Umbilical cord (tissue), 2 donors: Measurements from ENCODE around the gene GRK6. TPM values are rescaled to one million over a fixed set of nuclear protein-coding genes. Genes with fewer than 3 reads are reported as not detected.

ENCODE experiments used
- DNase-seq: peaks from one replicate; pipeline ENCODE4 v3.0.0-alpha.2; 2015; ENCODE audit warnings: low spot score
- total RNA-seq: library from RNA; depleted of rRNA; stranded (reverse); fragments of >200 nt; gene quantifications from one replicate; pipeline ENCODE4 v1.2.3, GENCODE V29; 2014; ENCODE audit warnings: low replicate concordance; ENCODE audit not compliant: insufficient read depth

The GRK6 gene
- total RNA-seq, 1 donor from 2014 or later, result 17.3 TPM

DNA sequence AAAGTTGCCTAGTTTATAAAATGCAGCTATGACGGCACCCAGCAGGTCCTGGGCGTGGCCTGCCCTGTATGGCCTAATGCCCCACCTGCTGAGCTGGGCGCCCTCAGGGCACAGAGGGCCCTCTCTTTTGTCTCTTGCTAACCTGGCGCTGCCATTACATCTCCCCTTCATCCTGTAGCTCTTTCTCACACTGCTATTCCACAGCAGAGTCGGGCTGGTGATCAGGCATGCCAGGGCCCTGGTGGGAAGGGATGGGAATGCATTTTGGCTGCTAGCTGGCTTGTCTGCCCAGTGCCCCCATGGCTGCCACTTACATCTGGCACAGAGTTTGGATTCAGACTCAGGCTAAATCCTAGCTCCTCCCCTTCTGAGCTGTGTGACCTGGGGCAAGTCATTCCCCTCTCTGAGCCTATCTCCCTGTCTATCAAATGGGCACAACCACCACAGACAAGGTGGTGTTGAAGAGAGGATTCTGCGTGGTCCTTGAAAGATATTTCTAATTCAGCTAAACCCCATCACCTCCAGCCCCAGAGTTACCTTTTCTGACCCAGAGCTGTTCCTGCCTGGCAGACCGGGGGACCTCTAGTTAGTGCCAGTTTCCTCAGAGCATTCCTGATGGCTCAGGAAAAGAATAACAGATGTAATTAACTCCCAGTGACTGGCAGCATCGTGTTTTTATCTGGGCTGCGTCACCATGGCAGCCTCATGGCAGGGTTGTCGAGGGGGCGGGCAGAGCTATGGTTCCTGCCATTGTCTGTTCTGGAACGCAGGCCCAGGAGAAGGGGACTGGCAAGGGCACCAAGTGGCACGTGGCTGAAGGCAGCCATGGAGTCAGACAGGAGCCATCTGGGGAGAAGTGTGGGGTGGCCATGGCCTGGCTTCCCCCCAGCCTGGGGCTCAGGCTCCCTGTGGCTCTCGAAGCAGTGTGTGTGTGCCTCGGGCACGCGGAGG is 26.5 kb downstream of the GRK6 start:
- peak; percentile 36 for DNase-seq

GRCh38 chr5:177453852-177454396 is 27.4 kb downstream of the GRK6 start:
- peak; percentile 68 for DNase-seq

GRCh38 chr5:177454397-177455035 is 28.0 kb downstream of the GRK6 start:
- DNase-seq, result peak; percentile 90

GRCh38 chr5:177455036-177455660 is 28.7 kb downstream of the GRK6 start:
- peak; percentile 71 for DNase-seq

- DNase-seq, result peak; percentile 91
These were observed 29.4 kb downstream of the GRK6 start for GRCh38 chr5:177455661-177456590.

- DNase-seq, result no peak
These were observed 30.1 kb downstream of the GRK6 start for GRCh38 chr5:177456591-177456964.

- peak; percentile 93 for DNase-seq
These were observed 30.7 kb downstream of the GRK6 start for GRCh38 chr5:177456976-177457851.

DNA sequence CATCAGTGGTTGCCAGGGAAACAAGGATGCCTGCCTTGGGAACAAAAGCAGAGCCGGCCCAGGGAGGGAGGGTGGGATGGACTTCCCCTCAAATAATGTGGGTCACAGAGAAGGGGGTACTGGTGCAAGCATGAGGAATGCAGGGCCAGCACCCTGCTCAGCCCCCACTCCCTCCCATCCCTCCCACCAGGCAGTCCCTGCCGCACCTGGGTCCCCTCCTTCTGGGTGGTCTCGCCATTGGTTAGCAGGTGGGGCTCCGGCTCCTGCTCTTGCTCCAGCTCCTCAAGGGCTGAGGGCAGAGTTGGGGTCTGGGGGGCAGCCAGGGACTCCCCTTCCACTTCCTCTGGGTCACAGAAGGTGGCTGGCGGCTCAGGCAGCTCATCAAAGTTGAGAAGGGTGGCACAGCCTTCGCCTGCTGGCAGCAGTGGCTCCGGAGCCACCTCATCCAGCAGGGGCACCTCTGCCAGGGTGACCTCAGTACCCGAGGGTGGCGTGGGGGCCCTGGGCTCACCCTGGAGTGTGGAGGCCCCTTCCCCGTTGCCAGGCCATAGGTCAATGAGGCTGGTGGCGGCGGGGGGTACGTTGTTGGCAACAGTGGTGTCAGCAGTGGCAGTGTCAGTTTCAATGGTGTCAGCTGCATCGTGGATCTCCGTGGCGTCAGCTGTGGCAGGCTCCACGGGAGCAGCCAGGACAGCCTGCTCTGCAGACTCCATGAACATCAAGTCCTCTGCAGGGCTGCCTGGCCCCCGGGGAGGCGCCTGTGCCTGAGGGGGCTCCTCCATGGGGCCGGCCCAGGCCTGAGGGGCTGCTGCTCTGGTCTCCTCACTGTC is 31.6 kb downstream of the GRK6 start:
- no peak for DNase-seq

DNA sequence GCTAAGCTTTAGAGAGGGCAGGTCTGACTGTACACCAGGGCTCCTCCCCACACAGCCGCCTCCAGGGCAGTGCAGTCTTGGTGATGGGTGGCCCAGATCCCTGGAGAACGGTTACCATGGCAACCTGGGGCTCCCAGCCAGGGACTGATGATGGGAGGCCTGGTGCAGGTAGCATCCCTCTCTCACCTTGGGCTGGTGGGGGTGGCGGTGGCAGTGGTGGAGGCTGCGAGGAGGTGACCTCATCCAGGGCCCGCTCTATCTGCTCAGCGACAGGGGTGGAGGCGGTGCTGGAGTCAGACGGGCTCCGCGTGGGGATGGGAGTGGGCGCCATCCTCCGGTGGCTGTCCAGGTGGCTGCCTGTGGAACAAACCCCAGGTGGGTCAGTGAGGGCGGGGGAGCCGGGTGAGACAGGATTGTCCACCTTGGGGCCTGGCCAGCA is 32.5 kb downstream of the GRK6 start:
- no peak for DNase-seq

DNA sequence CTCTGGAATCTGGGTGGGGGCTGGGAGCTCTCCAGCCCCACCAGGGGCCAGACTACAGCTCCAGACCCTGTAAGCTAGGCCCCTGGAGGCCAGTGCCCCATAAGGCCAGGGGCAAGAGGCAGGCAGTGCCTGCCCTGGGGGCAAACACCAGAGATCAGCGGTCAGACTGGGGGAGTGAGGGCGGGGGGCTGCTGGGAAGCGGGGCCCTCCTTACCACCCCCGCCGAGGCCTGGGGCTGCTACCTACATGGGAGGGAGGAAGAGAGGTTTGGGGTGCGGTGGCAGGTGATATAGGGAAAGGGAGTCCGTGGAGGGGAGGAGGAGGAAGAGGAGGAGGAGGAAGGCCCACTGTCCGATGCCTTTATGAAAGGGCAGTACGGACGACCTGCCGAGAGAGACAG is 32.9 kb downstream of the GRK6 start:
- DNase-seq, result no peak

GRCh38 chr5:177459819-177460628 is 33.5 kb downstream of the GRK6 start:
- no peak for DNase-seq

DNA sequence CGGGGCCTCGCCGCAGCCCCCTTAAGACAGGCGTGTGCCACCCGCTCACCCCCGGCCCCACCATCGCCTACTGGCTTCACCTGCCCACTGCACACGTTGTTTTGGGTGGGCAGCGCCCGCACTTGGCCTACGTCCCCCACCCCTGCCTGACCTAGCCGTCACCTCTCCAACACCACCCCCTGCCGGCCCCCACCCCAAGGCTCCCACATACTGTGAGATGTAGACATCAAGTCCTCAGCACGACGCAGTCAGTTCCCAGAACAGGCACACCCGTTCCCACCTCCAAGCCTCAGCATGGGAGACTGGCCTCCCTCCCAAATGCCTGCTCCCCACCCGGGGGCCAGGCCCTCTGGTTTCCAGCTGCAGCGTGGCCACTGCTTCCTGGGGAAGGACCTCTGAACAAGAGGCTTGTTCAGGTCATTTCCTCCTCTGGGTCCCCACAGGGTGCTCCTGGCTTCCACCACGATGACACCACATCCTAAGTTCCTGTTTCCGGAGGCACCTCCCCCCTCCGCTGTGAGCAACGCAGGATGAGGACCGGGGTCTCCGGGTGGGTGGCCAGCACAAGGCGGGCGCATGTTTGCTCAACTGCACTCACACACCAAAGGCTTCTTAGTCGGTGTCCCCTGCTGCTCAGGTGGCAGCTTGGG is 35.7 kb downstream of the GRK6 start:
- DNase-seq, result no peak

- DNase-seq, result no peak
These were observed 38.6 kb downstream of the GRK6 start for GRCh38 chr5:177465044-177465443.

DNA sequence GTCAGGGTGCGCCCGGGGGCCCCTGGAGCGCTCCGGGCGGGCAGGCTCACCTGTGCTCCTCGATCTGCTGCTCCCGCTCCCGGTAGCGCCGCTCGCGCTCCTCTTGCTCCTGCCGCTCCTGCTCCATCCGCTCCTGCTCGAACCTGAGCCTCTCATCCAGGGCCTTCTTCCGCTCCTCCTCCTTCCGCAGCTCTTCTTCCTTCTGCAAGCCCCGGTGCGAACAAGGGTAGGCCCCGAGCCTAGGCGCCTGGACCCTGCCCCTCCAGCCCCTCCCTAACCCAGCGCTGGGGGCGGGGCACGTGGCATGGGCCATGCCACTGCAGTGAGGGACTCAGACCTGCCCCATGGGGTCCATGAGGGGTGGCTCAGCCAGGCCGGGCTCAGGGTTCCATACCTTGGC is 40.4 kb downstream of the GRK6 start:
- DNase-seq, result no peak

- DNase-seq, result no peak
These were observed 41.0 kb downstream of the GRK6 start for GRCh38 chr5:177467436-177467835.

- no peak for DNase-seq
These were observed 41.8 kb downstream of the GRK6 start for GRCh38 chr5:177468329-177468684.

GRCh38 chr5:177468685-177469628 is 42.5 kb downstream of the GRK6 start:
- DNase-seq, result no peak
